HG03521 (cell line): ENCODE data around the gene PANX3.
A peak's percentile ranks its signal among the peaks of the same experiment; 100 is the strongest.
"Not testable (repeated sequence)": the region's sequence is repeated elsewhere in the genome, so short reads cannot be mapped to it uniquely, and the experiment has no call there.

Experiments used
- ATAC-seq: cut with Tn5 transposase; IDR thresholded peaks from one replicate; pipeline ENCODE4 v1.9.1; 2021; ENCODE audit warnings: mild to moderate bottlenecking, moderate library complexity; ENCODE audit not compliant: unreplicated experiment

PANX3 gene

GRCh38 chr11:124611064-124611463, at the start of gene PANX3:
PANX3 (plus strand) TSS chr11:124611428; CDS start chr11:124611557, 129 bp downstream.
- no peak for ATAC-seq

- no peak for ATAC-seq
Observed at GRCh38 chr11:124569697-124570096, 41.5 kb upstream of the PANX3 start, which contains the start of gene OR8A1. OR8A1 (plus strand) TSS chr11:124569997; CDS start chr11:124570120, 123 bp downstream.

GRCh38 chr11:124570160-124570559, 41.1 kb upstream of the PANX3 start:
- ATAC-seq: no peak

- no peak for ATAC-seq
Observed at GRCh38 chr11:124577716-124578427, 33.4 kb upstream of the PANX3 start.

- ATAC-seq: no peak
Observed at GRCh38 chr11:124578761-124579160, 32.5 kb upstream of the PANX3 start.

GRCh38 chr11:124581817-124582216, 29.4 kb upstream of the PANX3 start:
- no peak for ATAC-seq

GRCh38 chr11:124582565-124582964, 28.7 kb upstream of the PANX3 start:
- ATAC-seq: no peak

GRCh38 chr11:124583781-124584180, 27.4 kb upstream of the PANX3 start:
- ATAC-seq: no peak

GRCh38 chr11:124584681-124585372, 26.4 kb upstream of the PANX3 start:
- ATAC-seq: no peak

GRCh38 chr11:124586238-124586860, 24.9 kb upstream of the PANX3 start:
- ATAC-seq: peak; percentile 54

GRCh38 chr11:124591430-124591829, 19.8 kb upstream of the PANX3 start:
- no peak for ATAC-seq

- no peak for ATAC-seq
Observed at GRCh38 chr11:124592627-124593026, 18.6 kb upstream of the PANX3 start.

GRCh38 chr11:124595302-124595701, 15.9 kb upstream of the PANX3 start:
- no peak for ATAC-seq

GRCh38 chr11:124597626-124598025, 13.6 kb upstream of the PANX3 start:
- ATAC-seq: no peak

- ATAC-seq: no peak
Observed at GRCh38 chr11:124600621-124601320, 10.5 kb upstream of the PANX3 start.

GRCh38 chr11:124602193-124602592, 9.0 kb upstream of the PANX3 start:
- no peak for ATAC-seq

- ATAC-seq: not testable (repeated sequence)
Observed at GRCh38 chr11:124602723-124603122, 8.5 kb upstream of the PANX3 start.

GRCh38 chr11:124605719-124606118, 5.5 kb upstream of the PANX3 start:
- no peak for ATAC-seq

- ATAC-seq: no peak
Observed at GRCh38 chr11:124608147-124608546, 3.1 kb upstream of the PANX3 start.

- ATAC-seq: no peak
Observed at GRCh38 chr11:124610295-124610694, 933 bp upstream of the PANX3 start.

GRCh38 chr11:124612045-124612444, 817 bp downstream of the PANX3 start:
- ATAC-seq: peak; percentile 60
